HG02981 (cell line): ENCODE results near the gene HOXA2.
A peak's percentile ranks its signal among the peaks of the same experiment; 100 is the strongest.

Source experiments
- ATAC-seq: cut with Tn5 transposase; IDR thresholded peaks from one replicate; pipeline ENCODE4 v1.9.1; 2021; ENCODE audit warnings: mild to moderate bottlenecking, moderate library complexity; ENCODE audit not compliant: unreplicated experiment

HOXA2 gene

DNA sequence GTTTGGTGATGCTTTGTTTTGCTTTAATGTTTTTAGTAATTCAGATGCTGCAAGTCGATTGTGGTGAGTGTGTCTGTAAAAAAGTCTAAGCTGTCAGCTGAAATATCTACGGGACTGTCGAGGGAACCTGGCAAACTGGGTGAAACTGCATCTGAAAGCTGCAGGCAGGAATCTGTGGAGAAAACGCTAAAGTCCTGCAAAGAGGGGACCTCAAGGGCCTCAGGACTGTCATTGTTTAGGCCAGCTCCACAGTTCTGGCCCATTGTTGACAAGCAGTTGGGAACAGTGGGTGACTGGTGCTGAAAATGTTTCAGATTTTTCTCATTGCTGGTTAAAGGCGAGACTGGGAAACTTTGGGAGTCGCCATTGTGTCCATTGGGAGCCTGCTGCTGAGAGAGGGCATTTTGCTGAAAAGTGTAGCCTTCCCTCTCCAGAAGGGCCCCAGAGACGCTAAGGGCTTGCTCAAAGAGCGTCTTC lies 1.8 kb downstream of the HOXA2 start:
- no peak for ATAC-seq

DNA sequence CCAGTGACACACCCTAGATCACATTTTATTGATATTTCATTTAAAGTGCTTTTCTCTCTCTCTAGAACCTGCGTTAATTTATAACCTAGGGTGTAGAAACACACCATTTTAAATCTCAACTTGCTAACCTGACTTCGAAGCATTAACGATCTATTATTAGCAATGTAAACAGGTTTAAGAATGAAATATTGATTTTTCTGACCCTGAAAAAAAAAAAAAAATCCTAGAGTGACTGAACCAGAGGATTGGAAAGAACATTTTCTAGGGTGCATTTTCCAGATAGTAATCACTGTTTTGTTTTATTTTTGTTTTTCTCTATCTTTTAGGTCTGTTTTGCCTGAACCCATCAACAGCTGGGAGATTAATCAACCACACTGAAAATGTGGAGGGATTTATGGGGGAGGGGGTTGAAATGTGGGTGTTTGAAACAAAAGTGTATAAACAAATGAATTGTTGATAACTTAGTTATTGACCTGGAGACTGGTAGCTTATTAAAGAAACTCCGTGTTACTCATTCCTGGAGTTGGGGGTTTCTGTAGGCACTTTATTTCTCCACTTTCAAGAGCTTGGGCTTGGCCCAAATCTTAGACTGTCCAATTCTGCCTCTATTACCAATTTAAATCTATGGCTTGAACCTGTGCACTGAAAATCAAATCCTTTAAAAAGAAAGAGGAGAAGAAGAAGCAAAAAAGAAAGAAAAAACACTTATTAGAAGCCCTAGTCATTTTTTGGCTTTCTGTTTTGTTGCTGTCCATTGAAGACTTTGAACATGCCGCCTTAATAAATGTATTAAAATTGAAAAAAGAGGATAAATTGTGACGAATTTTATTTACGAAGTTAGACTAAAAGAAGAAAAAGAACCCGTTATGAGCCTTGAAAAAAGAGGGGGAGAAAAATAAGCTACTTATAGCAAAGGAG lies 2.8 kb downstream of the HOXA2 start:
- no peak for ATAC-seq

DNA sequence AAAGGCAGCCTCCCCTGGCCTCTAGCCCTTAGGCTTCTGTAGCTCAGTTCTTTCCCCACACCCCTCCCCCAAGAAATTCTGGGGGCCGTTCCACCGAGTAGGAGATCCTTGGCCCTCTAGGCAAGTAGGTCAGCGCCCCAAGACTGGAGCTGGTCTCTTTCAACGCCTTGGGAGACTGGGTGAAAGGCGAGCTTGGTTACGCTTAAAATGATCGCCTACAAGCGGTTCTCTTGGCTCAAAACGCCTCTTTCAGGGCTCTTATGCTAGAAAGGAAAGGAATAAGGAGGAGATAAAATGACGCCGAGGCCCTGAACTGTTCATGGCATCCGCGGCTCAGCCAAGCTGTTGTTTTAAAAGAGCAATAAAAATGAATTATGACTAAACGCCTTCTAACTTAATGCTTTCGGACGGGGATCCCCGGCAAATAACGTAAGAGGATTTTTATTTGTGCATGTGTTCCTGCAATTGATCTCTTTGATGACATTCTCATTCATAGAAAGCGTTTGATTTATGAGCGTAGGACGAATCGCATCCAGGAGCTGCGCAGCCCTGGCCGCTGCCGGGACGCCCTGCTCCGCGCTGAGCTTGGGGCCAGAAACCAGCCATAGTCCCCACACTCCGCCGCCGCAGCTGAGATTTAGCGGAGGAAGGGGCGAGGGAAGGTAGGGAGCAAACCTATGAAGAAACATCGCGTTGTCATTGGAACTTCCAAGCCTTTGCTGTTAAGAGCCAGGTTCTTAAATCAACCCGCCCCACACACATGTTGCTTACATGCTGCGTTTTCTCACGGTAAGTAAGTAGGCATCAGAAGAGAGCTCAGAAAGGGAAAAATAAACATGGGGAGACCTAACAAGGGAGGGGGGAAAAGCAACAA lies 3.7 kb downstream of the HOXA2 start:
- ATAC-seq = no peak

DNA sequence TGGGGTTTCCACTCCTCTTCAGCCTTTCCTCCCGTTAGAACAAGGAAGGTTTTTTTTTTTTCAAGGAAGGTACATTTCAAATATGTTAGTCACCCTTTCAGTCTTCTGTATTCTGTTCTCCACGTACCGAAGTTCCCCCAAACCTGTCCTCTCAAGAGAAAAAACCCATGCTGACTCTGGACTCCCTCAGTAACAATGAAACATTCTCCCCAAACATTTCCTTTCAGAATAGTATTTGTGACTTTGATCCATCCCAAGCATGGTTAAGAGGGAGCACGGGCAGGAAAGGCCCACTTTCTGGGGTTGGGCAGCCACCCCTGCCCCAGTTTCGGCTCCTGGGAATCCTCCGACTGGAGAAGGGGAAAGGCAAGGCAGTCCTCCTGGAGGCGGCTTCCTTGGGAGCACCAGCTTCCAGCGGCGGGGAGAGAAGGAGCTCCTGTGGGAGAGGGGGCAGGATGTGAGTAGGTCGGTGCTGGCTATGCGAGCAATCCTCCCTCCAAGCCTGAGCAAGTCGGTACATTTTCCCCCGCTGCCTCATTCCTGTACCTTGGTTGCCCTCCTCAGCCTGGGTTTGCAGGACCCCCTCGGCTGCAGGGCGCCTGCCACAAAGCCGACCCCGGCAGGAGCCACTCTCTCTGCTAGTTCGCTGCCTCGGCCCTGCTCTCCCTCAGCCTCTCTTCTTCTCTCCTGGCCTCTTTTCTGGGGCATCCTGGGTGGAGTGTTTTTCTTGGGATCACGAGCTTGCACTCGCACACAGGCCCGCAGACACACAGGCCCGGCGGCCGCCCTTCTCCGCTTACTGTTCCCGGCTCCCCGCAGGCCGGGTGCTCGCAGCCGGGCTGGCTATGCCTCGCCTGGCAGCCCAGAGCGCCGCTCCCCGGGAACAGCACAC lies 4.6 kb downstream of the HOXA2 start:
- ATAC-seq = no peak

DNA sequence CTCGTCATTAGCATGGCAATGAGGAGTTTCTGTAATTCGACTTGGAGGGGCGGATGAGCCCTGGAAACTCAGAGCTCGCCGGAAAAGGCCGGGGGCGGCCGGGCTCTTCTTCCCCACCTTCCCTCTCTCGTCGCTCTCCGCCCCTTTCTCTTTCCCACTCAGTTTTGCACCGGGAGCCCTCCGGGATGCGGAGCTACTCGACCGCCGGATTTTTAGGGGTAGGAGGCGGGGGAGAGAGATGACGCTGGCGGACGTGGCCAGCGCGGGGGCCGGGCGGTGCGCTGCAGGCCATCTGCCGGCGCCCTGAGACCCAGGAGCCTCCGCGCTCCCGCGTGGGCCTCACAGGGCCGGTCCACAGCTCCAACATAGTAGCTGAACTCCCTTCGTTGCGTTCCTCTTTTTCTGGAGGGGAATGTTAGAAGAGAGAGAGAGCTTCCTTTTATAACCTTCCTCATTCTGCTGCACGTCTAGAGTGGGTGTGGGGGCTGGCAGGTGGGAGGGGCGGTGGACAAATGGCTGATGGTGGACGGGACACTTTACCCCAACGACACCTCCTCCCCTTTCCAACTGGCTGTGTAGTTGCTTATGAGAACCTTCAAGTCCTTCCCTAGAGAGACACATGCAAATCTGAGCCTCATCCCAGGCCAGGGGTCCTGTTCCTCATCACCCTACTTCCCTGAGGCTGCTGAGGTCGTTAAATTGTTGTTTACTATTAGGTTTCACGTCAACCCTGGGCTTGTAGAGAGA lies 5.5 kb downstream of the HOXA2 start:
- ATAC-seq = no peak

DNA sequence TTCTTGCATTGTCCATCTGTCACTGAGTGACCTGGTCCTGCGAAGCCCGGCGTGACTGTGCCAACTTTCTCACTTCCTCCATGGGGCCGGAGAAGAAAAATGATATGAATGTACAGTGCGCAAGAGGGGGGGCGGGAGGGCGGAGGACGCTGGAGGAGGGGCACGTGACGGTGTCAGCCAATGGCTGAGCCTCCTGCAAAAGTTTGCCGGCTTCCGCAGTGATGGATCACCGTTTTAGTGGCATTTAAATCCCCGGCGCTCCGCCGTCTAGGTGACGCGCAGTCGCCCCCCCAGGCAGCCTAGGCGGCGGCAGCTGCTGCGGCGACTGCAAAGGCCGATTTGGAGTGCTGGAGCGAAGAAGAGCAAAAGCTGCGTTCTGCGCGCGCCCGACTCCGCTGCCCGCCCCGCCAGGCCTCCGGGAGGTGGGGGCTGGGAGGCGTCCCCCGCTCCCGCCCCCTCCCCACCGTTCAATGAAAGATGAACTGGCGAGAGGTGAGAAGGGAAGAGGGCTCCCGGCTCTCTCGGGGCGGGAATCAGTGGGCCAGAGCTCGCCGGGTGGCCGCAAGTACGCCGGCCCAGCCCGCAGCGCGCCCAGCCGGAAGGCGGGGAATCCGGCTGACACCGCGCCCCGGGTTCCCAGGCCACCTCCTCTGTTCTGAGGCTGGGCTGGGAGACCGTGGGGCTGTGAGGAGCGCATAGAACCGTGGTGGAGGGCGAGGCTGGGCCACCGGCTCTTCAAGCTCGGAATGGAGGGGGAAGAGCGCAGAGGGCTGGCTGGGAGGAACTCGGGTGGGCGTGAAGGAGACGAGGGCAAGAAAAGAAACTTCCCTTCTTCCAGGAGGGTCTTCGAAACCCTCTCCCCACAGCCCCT lies 6.4 kb downstream of the HOXA2 start, which contains the start of gene HOXA1:
Gene HOXA1, minus strand, starts transcription at position 104 of the 871 bp plus-strand sequence. Its CDS starts 88 bp downstream, at position 16.
- ATAC-seq = peak; percentile 88

DNA sequence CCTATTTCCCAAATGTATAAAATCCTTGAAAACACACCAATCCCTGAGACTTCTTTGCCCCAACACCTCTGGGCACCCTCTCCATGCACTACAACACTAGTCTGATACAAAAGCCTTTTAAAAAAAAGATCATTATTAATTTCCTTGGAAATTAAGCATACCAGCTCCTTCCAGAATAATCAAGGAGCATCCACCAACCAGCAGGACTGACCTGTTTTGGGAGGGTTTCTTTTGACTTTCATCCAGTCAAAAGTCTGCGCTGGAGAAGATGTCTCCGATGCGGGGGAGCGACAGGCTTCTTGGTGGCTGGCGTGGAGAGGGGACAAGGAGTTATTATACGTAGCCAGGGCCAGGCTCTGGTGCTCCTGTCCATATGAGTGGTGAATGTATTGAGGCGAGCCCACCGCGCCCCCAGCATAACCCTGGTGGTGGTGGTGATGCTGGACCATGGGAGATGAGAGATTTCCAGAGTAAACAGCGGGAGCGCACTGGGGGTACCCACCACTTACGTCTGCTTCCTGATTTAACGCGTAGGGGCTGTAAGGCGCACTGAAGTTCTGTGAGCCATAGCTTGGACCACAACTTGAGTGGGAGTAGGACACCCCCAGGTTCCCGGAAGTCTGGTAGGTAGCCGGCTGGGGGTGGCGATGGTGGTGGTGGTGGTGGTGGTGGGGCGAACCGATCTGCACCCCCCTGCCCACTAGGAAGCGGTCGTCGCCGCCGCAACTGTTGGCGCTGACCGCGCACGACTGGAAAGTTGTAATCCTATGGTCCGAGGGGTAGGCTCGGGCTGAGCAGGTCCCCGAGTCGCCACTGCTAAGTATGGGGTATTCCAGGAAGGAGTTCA lies 7.2 kb downstream of the HOXA2 start:
- peak; percentile 1 for ATAC-seq

DNA sequence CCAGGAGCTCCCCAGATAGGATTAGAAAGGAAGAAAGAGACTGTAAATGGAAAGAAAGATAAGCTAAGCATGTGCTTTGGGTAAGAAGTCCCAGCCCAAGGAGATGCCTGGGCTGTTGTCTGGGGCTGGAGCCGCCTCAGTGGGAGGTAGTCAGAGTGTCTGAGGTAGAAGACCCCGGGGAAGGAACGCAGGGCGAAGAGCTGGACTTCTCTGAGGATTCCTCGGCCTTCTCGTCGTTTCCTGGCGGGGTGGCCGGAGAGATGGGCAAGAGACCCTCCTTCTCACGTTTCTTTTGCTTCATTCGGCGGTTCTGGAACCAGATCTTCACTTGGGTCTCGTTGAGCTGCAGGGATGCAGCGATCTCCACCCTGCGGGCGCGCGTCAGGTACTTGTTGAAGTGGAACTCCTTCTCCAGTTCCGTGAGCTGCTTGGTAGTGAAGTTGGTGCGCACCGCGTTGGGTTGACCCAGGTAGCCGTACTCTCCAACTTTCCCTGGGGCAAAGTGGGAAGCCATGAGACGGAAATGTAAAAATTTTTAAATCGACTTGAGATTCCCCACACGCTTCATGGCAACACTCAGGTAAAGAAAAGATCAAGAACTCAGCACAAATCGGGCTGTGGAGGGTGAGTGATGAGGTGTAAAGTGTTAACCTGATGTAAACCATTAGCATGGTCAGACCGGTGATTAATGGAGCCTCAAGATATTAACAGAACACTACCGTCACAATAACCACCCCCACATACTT lies 8.0 kb downstream of the HOXA2 start:
- ATAC-seq = no peak

DNA sequence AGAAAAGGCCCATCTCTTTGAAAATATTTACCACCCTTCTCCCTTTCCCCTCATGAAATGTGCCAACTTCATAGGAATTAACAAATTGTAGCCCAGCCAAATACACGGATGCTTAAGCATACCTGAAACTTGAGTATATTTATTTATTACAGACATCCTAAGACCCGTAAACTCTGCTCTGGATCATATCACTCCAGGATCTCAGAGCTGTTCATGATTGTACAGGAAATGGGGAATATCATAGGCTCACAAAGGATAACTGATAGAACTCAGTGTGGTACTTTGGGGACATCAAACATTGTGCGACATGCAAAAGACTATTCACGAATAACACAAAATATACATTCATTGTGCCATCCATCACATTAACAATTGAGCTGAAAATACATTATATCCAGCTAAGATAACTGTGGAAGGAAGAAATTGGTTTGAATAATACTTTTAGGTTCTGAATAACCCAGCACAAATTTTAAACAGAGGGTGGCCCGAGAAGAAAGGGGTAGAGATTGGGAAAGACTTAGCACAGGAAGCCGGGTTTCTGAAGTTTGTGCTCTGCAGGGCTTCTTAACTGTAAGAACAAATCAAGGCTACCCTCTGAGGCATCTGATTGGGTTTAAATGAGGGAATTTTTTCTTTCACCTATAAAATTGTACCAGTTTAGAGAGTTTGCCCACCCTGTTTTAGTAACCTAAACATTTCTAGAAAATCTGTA lies 9.1 kb downstream of the HOXA2 start:
- ATAC-seq = no peak

DNA sequence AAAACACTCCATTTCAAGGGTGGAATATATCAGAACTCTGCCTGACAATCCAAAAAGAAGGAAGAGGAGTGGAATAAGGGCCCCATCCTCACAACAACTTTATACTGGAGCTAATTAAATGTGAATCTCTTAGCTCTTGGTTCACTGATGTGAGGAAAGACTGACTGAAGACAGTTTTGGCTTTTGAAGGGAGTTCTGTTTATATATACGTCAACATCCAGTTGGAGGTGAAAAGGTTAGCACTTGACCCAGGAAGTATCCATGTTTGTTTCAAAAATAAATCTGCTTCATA lies 9.7 kb downstream of the HOXA2 start:
- ATAC-seq = no peak

DNA sequence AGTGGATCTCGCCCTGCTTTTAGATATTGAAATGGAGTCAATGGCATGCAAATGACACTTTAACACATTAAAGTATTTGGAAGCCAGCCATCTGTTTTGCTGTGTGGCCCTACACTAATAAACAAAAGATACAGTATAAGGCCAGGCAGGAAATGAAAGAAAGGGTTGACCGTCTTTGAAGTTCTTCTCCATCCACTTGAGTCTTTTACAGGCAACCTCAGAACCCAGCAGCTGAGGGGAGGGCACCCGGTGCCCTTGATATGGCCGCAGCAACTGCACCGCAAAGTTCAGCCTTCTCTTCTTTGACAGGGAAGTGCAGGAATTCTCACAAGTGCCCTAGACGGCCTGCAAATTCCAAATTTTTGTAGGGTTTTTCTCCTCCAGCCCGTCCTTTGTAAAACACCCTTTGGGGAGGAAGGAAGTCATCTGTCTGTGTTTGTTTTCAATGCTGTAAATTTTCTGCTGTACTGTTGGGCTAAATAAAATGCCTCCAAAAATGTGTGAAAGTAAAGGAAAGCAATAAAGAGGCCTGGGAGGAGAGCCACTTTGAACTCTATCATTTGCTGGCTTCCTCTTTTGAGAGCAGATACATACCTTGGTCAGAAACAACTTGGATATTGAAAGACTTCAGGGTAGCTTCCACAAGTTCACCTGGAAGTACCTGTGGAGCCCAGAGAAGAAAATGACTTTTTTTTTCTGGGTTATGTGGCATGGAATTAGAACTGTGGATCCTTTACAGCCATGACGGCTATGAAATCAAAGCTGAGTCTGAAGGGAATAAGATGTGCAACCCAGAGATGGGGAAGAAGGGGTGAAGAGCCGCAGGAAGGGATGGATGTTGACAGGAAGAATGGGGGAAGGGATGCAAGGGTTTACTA lies 10.3 kb downstream of the HOXA2 start:
- ATAC-seq = no peak

DNA sequence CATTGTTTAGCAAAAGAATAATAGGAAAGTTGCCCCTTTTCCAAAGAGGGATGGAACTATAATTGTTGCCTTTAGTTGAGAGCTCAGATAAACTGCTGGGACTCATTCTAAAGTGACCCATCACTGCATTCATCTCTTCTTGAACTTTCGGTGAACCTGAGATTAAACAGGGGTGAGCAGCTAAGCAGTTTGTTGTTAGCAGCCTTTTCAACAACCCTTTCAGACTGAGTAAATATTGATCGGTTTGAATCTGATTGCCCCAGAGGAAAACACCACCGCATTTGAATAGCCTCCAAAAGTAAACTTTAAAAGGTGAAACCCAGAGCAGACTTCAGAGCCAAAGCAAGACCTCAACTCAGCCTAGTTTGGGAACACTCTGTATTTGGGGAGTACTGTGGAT lies 11.4 kb downstream of the HOXA2 start:
- no peak for ATAC-seq

DNA sequence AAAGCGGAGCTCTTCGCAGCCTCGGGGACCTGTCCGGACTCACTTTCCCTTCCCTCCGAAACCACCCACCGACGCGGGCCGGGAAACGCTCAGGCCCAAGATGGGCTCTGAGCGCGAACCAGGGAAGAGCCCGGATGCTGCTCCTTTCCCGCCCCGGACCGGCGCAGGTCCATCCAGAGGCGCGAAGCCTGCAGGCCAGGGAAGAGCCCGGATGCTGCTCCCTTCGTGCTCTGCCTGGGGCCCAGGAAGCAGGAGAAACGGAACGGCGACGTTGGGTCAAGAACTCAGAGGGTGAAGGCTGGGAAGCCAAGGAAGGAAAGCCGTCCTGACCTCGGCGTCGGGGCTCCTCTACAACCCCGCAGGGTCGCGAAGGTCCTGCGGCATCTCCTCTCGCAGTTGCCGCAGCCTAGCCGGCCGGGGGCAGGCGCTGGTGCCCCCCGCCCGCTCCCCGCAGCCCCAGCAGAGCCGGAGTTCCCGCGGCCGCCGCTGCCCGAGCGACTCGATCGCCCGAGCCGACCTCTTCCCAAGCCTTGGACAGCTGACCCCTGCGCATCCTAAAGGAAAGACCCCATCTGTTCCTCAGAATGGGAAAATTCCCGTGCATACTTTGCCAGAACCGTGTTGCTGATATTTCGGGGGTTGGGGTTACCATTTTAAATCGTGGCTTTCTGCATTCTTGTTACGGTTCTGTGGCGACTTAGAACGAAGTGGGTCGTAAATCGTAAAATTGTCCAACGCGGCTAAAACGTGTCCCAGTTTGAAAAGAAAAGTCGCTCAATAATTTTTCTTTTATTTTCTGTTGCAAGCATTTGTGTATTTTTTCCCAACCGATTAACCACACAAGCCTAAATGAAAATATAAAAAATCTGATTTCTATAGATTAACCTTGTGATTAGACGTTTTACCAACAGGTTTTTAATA lies 14.2 kb downstream of the HOXA2 start:
- no peak for ATAC-seq

DNA sequence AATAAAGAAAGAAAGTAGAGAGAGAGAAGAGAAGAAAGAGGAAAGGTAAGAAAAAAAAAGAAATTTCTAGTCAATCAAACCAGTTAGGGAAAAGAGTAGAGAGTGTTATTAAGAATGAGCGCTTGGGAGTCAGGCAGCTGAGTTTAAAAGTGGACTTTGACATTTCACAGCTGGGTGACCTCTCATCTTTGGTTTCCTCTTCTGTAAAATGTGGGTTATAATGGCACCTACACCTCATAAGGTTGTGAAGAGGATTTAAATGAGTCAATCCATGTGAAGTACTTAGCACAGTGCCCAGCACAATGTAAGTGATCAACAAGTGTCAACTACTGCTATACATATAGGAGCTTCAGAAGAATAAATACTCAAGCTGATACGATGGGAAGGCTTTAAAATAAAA lies 18.8 kb downstream of the HOXA2 start:
- no peak for ATAC-seq

DNA sequence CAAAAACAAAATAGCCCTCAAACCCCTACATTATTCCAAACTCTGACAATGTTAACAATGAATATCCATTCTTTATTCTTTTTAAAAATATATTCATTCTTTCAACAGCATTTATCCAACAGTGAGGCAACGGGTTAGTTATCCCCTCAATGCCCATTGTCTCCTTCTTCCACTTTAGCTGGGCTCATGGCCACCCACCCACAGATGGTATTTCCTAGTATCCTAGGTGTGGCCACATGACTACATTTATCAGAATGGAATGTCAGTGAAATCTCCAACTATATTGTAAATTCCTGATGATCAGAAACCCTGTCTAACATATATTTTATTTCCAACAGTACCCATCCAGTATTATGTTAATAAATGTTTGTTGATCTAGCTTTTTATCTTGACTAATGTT lies 20.3 kb downstream of the HOXA2 start:
- ATAC-seq = no peak
